SK-N-SH (cell line): ENCODE data around the gene ITGBL1.

ENCODE experiments used
- CTCF ChIP-seq: fragments of 200-600 bp; sonication (generic); IDR thresholded peaks from 2 replicates; pipeline ENCODE4 v1.6.1; 2017; ENCODE audit warnings: antibody characterized with exemption, mild to moderate bottlenecking, moderate library complexity
- EZH2phosphoT487 ChIP-seq: fragments of 200-600 bp; sonication (generic); IDR thresholded peaks from 2 replicates; pipeline ENCODE4 v1.6.1; 2017; ENCODE audit warnings: low read depth, mixed run types, mild to moderate bottlenecking, antibody characterized with exemption, moderate library complexity, borderline replicate concordance
- REST ChIP-seq: IDR thresholded peaks from 2 replicates; pipeline ENCODE4 v1.6.1; 2012; ENCODE audit warnings: mild to moderate bottlenecking, low read depth, low read length, moderate library complexity

- TF ChIP-seq EZH2phosphoT487 = no peak
- TF ChIP-seq REST = no peak
- TF ChIP-seq CTCF = no peak
These were observed 259.0 kb downstream of the ITGBL1 start for GRCh38 chr13:101711307-101712025.
